HEK293T (cell line): ENCODE data around the gene KY.

Experiments
- ELF4 ChIP-seq: fragments of 450-650 bp; IDR thresholded peaks from 2 replicates; pipeline ENCODE4 v1.6.1; 2017; ENCODE audit warnings: antibody characterized with exemption
- FOXA1 ChIP-seq: fragments of 450-650 bp; IDR thresholded peaks from 2 replicates; pipeline ENCODE4 v1.6.1; 2016; ENCODE audit warnings: mild to moderate bottlenecking
- FOXK2 ChIP-seq: fragments of 450-650 bp; IDR thresholded peaks from 2 replicates; pipeline ENCODE4 v1.6.1; 2016; ENCODE audit warnings: mild to moderate bottlenecking
- FOXM1 ChIP-seq: fragments of 450-650 bp; IDR thresholded peaks from 2 replicates; pipeline ENCODE4 v1.6.1; 2017; ENCODE audit warnings: mild to moderate bottlenecking, borderline replicate concordance
- HDGF ChIP-seq: fragments of 450-650 bp; IDR thresholded peaks from 2 replicates; pipeline ENCODE4 v1.6.1; 2017; ENCODE audit warnings: antibody characterized with exemption, borderline replicate concordance
- L3MBTL2 ChIP-seq: fragments of 450-650 bp; conservative IDR thresholded peaks from 2 replicates; pipeline ENCODE4 v1.6.1; 2016; ENCODE audit warnings: mild to moderate bottlenecking
- LEF1 ChIP-seq: fragments of 450-650 bp; IDR thresholded peaks from 2 replicates; pipeline ENCODE4 v1.6.1; 2017; ENCODE audit warnings: mild to moderate bottlenecking, borderline replicate concordance
- SP1 ChIP-seq: fragments of 450-650 bp; IDR thresholded peaks from 2 replicates; pipeline ENCODE4 v1.6.1; 2017
- SUZ12 ChIP-seq: fragments of 450-650 bp; IDR thresholded peaks from 2 replicates; pipeline ENCODE4 v1.6.1; 2016; ENCODE audit warnings: mild to moderate bottlenecking
- TARDBP ChIP-seq: fragments of 450-650 bp; IDR thresholded peaks from 2 replicates; pipeline ENCODE4 v1.6.1; 2016
- TF ChIP-seq, protein P1 (sequence below): fragments of 450-650 bp; IDR thresholded peaks from 2 replicates; pipeline ENCODE4 v1.6.1; 2016

DNA sequence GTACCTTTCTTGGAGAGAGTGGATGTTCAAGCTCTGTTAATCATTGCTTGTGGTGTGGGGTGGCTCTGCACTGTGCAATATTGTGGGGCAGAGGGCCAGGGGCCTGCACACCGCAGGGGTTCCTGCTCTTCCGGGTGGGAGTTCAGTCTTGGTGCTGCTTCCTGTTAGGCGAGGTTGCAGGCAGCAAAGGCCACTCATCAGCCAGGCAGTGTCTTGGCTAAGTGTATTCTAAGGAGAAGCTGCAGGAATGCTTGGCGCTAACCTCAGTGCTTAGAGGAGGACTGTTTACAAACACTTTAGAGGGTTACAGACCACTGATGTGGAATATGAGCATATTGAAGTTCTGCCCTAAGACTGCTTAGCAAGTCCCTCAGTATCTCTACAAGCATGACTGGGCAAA lies 83.2 kb downstream of the KY start:
- TF ChIP-seq LEF1 (no peak), SUZ12 (no peak), SP1 (no peak), L3MBTL2 (no peak), ELF4 (no peak), FOXM1 (no peak), FOXK2 (no peak), TARDBP (no peak), FOXA1 (no peak), HDGF (no peak)
- TF ChIP-seq, protein P1, sequence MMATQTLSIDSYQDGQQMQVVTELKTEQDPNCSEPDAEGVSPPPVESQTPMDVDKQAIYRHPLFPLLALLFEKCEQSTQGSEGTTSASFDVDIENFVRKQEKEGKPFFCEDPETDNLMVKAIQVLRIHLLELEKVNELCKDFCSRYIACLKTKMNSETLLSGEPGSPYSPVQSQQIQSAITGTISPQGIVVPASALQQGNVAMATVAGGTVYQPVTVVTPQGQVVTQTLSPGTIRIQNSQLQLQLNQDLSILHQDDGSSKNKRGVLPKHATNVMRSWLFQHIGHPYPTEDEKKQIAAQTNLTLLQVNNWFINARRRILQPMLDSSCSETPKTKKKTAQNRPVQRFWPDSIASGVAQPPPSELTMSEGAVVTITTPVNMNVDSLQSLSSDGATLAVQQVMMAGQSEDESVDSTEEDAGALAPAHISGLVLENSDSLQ, result no peak
